Gastrocnemius medialis (tissue), 4 donors: ENCODE measurements around the gene TCEA2.

Source experiments
- CTCF ChIP-seq, 5 experiments: fragments of 450-650 bp in 3 of 5; fragments of 200-600 bp in 2 of 5; sonication (generic) in 2 of 5; IDR thresholded peaks in 4 of 5; conservative IDR thresholded peaks in 1 of 5; 1 replicate in 4 of 5; 2 replicates in 1 of 5; pipeline ENCODE4 v1.5.1; 2016 to 2019; ENCODE audit warnings: antibody characterized with exemption in 5 of 5, mild to moderate bottlenecking in 3 of 5, moderate library complexity in 3 of 5
- POLR2A ChIP-seq, 2 donors: fragments of 450-650 bp; IDR thresholded peaks; one replicate each; pipeline ENCODE4 v1.6.1; 2017; ENCODE audit warnings: antibody characterized with exemption in 2 of 2, mild to moderate bottlenecking in 2 of 2, moderate library complexity in 2 of 2

DNA sequence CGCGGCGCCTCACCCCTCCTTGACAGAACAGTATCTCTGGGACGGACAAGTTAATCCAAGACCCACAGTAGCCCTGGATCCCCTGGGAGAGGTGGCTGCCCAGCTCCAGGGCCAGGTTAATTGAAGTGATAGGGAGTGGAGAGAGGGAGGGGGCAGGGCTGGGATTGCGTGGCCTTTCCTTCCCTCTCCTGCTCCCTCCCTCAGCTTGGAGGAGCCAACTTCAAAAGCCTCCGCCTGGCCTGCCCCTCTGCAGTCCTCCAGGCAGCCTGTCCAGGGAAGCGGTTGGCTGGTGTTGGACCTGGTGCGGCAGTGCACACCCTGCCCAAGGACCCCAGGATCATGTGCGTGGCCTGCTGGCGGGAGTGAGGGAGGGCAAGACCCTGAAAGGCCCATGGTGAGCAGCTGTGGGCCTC lies 27.1 kb upstream of the TCEA2 start, which contains the start of gene C20orf204:
- no peak for TF ChIP-seq POLR2A (IDR thresholded peaks at IDR 0.05)
- no peak for TF ChIP-seq CTCF (IDR thresholded peaks at IDR 0.05 in 4 of 5, conservative IDR thresholded peaks at IDR 0.05 in 1 of 5)
